ENCODE measurements around the gene MACROD2.
"Not testable (repeated sequence)": the region's sequence is repeated elsewhere in the genome, so short reads cannot be mapped to it uniquely, and the experiment has no call there.

The MACROD2 gene

DNA sequence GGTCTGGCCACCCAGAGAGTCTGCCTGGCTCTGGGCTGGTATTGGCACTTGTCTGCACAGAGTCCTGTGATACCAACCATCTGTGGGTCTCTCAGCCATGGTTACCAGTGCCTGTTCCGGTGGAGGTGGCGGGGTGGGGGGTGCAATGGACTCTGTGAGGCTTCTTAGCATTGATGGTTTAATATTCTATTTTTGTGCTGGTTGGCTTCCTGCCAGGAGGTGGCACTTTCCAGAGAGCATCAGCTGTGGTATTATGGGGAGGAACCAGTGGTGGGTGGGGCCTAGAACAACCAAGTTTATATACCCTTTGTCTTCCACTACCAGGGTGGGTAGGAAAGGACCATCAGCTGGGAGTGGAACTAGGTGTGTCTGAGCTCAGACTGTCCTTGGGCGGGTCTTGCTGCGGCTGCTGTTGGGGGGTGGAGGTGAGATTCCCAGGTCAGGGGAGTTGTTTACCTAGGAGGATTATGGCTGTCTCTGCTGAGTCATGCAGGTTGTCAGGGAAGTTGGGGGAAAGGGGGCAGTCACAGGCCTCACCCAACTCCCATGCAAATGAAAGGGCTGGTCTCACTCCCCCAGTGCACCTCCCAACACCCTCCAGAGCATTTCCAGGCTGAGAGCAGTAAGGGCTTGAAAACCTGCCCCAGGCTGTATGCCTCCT is 224.6 kb downstream of the MACROD2 start:
- TF ChIP-seq CTCF (IDR thresholded peaks at IDR 0.05; ENCODE audit: borderline replicate concordance, control extremely low read depth, extremely low read depth, insufficient read depth, missing control alignments): no peak
- no peak for DNase-seq (ENCODE audit: low spot score)
- in situ Hi-C loops (cut with MboI; ENCODE audit: low sequenced_read_pairs, unreplicated experiment): no loop called here

DNA sequence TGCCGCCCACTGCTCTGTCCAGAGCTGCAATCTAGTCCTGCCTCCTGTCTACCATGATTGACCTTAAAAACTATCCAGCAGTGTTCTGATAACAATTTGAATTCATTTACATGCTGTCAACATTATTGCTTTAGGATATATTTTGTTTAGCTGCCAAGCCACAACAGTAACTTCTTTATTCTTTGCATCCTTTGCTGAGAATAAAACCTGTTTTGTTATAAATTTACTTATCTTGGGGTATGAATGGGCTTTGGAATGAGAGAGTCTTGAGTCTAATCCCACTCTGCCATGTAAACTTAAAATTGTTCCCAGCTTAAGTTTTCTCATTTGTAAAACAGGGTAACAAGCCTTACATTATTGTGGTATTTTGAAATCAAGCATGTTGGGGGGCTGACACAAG is 225.7 kb downstream of the MACROD2 start:
- in situ Hi-C loops (cut with MboI; ENCODE audit: low sequenced_read_pairs, unreplicated experiment): no loop called here
- no peak for DNase-seq (ENCODE audit: low spot score)
- no peak for TF ChIP-seq CTCF (IDR thresholded peaks at IDR 0.05; ENCODE audit: borderline replicate concordance, control extremely low read depth, extremely low read depth, insufficient read depth, missing control alignments)

- no peak for TF ChIP-seq CTCF (IDR thresholded peaks at IDR 0.05; ENCODE audit: borderline replicate concordance, control extremely low read depth, extremely low read depth, insufficient read depth, missing control alignments)
- no peak for DNase-seq (ENCODE audit: low spot score)
- in situ Hi-C loops (cut with MboI; ENCODE audit: low sequenced_read_pairs, unreplicated experiment): no loop called here
Observed at GRCh38 chr20:14223806-14224205, 228.5 kb downstream of the MACROD2 start.

GRCh38 chr20:14226051-14227049 is 231.0 kb downstream of the MACROD2 start:
- DNase-seq (ENCODE audit: low spot score); in situ Hi-C loops (cut with MboI; ENCODE audit: low sequenced_read_pairs, unreplicated experiment): not testable (repeated sequence)

DNA sequence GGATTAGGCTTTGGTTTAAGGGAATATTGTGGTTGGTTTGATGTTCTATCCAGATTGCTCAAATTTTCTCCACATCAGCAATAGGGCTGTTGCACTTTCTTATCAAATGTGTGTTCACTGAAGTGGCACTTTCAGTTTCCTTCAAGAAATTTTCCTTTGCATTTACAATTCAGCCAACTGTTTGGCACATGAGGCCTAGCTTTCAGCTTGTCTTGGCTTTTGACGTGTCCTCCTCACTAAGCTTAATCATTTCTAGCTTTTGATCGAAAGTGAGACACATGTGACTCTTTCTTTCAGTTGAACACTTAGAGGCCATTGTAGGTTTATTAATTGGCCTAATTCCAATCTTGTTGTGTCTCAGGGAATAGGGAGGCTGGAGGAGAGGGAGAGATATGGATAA is 237.3 kb downstream of the MACROD2 start:
- TF ChIP-seq CTCF (IDR thresholded peaks at IDR 0.05; ENCODE audit: borderline replicate concordance, control extremely low read depth, extremely low read depth, insufficient read depth, missing control alignments): no peak
- in situ Hi-C loops (cut with MboI; ENCODE audit: low sequenced_read_pairs, unreplicated experiment): no loop called here
- no peak for DNase-seq (ENCODE audit: low spot score)

GRCh38 chr20:14234666-14235295 is 239.5 kb downstream of the MACROD2 start:
- no peak for DNase-seq (ENCODE audit: low spot score)
- in situ Hi-C loops (cut with MboI; ENCODE audit: low sequenced_read_pairs, unreplicated experiment): no loop called here
- no peak for TF ChIP-seq CTCF (IDR thresholded peaks at IDR 0.05; ENCODE audit: borderline replicate concordance, control extremely low read depth, extremely low read depth, insufficient read depth, missing control alignments)

Data from GM13976 (cell line).